Activated CD8-positive, alpha-beta memory T cell treated with anti-CD3 and anti-CD28 coated beads, Interleukin-2, amount 50 U/mL, for 24 hours (primary cell): ENCODE data around the gene ARID5B.

Experiments used
- DNase-seq: peaks from one replicate; pipeline ENCODE4 v3.0.0-alpha.2; 2020; ENCODE audit errors: extremely low read depth

The ARID5B gene

GRCh38 chr10:61941202-61941681 is 39.7 kb downstream of the ARID5B start:
- no peak for DNase-seq

- DNase-seq: no peak
Measured at GRCh38 chr10:61942604-61943461, 41.3 kb downstream of the ARID5B start.

- DNase-seq: no peak
Measured at GRCh38 chr10:61943674-61944378, 42.3 kb downstream of the ARID5B start.

GRCh38 chr10:61944410-61945147 is 43.1 kb downstream of the ARID5B start:
- no peak for DNase-seq

- DNase-seq: no peak
Measured at GRCh38 chr10:61949687-61950086, 48.2 kb downstream of the ARID5B start.

GRCh38 chr10:61950449-61951143 is 49.1 kb downstream of the ARID5B start:
- DNase-seq: no peak

GRCh38 chr10:61951144-61951483 is 49.6 kb downstream of the ARID5B start:
- no peak for DNase-seq

- DNase-seq: no peak
Measured at GRCh38 chr10:61952028-61952674, 50.7 kb downstream of the ARID5B start.

- no peak for DNase-seq
Measured at GRCh38 chr10:61953183-61953582, 51.7 kb downstream of the ARID5B start.

- no peak for DNase-seq
Measured at GRCh38 chr10:61957806-61958205, 56.3 kb downstream of the ARID5B start.

GRCh38 chr10:61958311-61958710 is 56.8 kb downstream of the ARID5B start:
- no peak for DNase-seq

GRCh38 chr10:61958805-61959204 is 57.3 kb downstream of the ARID5B start:
- DNase-seq: no peak

- DNase-seq: no peak
Measured at GRCh38 chr10:61959814-61960213, 58.3 kb downstream of the ARID5B start.

GRCh38 chr10:61960396-61961120 is 59.1 kb downstream of the ARID5B start:
- DNase-seq: no peak

GRCh38 chr10:61961278-61961677 is 59.8 kb downstream of the ARID5B start:
- DNase-seq: no peak

GRCh38 chr10:61962971-61963370 is 61.5 kb downstream of the ARID5B start:
- DNase-seq: no peak

GRCh38 chr10:61963669-61964058 is 62.2 kb downstream of the ARID5B start:
- DNase-seq: no peak

GRCh38 chr10:61964059-61964709 is 62.7 kb downstream of the ARID5B start:
- no peak for DNase-seq

GRCh38 chr10:61964949-61965702 is 63.6 kb downstream of the ARID5B start:
- no peak for DNase-seq
